ENCODE results near the gene PLA2G5.

DNA sequence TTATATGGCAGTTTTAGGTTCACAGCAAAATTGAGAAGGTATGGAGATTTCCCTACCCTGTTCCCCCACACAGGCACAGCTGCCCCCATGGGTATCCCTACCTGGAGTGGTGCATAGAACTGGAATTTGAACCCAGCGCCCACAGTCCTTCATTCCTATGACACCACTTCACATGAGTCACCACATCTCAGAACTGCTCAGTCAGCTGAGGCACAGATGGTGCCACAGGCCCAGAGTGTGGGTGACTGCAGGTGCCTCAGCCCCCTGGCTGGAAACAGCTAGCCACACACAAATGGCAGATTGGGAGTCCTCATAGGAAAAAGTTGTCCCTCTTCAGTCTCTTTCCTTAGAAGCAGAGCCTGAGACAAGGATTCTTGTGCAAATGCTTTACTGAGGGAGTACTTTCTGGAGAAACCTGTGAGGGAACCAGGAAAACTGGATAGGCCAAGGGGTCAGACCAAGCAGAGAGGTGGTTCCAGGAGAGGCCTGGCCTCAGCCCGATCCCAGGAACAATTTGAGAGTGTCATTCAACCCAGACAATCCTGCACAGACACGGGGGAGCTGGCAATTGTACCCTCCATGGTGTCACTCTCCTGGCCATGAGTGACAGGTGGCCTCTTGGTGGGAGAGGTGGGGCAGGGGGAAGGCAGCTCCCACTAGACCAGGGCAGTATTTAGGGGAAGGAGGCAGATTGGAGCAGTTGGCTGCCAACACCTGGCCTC is 42.4 kb downstream of the PLA2G5 start:
- no peak for TF ChIP-seq CTCF (IDR thresholded peaks at IDR 0.05)
- no peak for TF ChIP-seq POLR2A (IDR thresholded peaks at IDR 0.05)
